DOHH2 (cell line): Measurements from ENCODE around the gene MARVELD1.
"Not testable (repeated sequence)": the region's sequence is repeated elsewhere in the genome, so short reads cannot be mapped to it uniquely, and the experiment has no call there.

ENCODE experiments used
- H3F3A ChIP-seq: fragments of 200-600 bp; sonication (generic), shearing (Covaris generic); 2 replicates; pipeline ENCODE4 v1.6.0; 2016; ENCODE audit warnings: antibody characterized with exemption, mild to moderate bottlenecking; ENCODE audit not compliant: control insufficient read depth, insufficient read depth
- H3K27ac ChIP-seq: fragments of 200-600 bp; sonication (generic); 2 replicates; pipeline ENCODE4 v1.5.1; 2014; ENCODE audit warnings: low read depth, mild to moderate bottlenecking, low read length, moderate library complexity
- H3K27me3 ChIP-seq: fragments of 200-600 bp; sonication (generic); 2 replicates; pipeline ENCODE4 v1.6.1; 2014; ENCODE audit warnings: mild to moderate bottlenecking, low read length, mixed read lengths; ENCODE audit not compliant: control insufficient read depth
- H3K36me3 ChIP-seq: fragments of 200-600 bp; sonication (generic); 2 replicates; pipeline ENCODE4 v1.6.1; 2014; ENCODE audit warnings: mild to moderate bottlenecking, low read length, moderate library complexity, mixed read lengths; ENCODE audit not compliant: control insufficient read depth
- H3K4me1 ChIP-seq: fragments of 200-600 bp; sonication (generic); 2 replicates; pipeline ENCODE4 v1.6.1; 2014; ENCODE audit warnings: mild to moderate bottlenecking, low read length, mixed read lengths; ENCODE audit not compliant: control insufficient read depth
- H3K4me2 ChIP-seq: fragments of 200-600 bp; sonication (generic); 2 replicates; pipeline ENCODE4 v1.6.0; 2014; ENCODE audit warnings: mild to moderate bottlenecking, low read length, moderate library complexity
- H3K4me3 ChIP-seq: fragments of 200-600 bp; sonication (generic); 2 replicates; pipeline ENCODE4 v1.5.1; 2014; ENCODE audit warnings: mild to moderate bottlenecking, low read length, mixed read lengths
- H3K79me2 ChIP-seq: fragments of 200-600 bp; sonication (generic); 2 replicates; pipeline ENCODE4 v1.6.1; 2014; ENCODE audit warnings: mild to moderate bottlenecking, low read length, mixed read lengths; ENCODE audit not compliant: control insufficient read depth
- H3K9me2 ChIP-seq: fragments of 200-600 bp; sonication (generic); replicated peaks from 2 replicates; pipeline ENCODE4 v1.6.1; 2014; ENCODE audit warnings: mild to moderate bottlenecking, low read length, mixed read lengths; ENCODE audit not compliant: control insufficient read depth
- H3K9me3 ChIP-seq: fragments of 200-600 bp; sonication (generic); 2 replicates; pipeline ENCODE4 v1.6.1; 2014; ENCODE audit warnings: antibody characterized with exemption, low read length, mixed read lengths; ENCODE audit not compliant: control insufficient read depth, insufficient read depth
- H4K20me1 ChIP-seq: fragments of 200-600 bp; sonication (generic); 2 replicates; pipeline ENCODE4 v1.6.0; 2014; ENCODE audit warnings: low read depth, mild to moderate bottlenecking, antibody characterized with exemption, low read length, moderate library complexity; ENCODE audit not compliant: control insufficient read depth, insufficient read depth
- EZH2phosphoT487 ChIP-seq: fragments of 200-600 bp; sonication (generic); IDR thresholded peaks from 2 replicates; pipeline ENCODE4 v1.6.1; 2017; ENCODE audit warnings: borderline replicate concordance, mild to moderate bottlenecking, antibody characterized with exemption, low read length, moderate library complexity, mixed read lengths
- TF ChIP-seq, protein P1 (sequence below): fragments of 200-600 bp; sonication (generic); IDR thresholded peaks from one replicate; pipeline ENCODE4 v1.5.1; 2014; ENCODE audit warnings: antibody characterized with exemption, mild to moderate bottlenecking, low read depth, low read length; ENCODE audit not compliant: poor library complexity, severe bottlenecking

The MARVELD1 gene

DNA sequence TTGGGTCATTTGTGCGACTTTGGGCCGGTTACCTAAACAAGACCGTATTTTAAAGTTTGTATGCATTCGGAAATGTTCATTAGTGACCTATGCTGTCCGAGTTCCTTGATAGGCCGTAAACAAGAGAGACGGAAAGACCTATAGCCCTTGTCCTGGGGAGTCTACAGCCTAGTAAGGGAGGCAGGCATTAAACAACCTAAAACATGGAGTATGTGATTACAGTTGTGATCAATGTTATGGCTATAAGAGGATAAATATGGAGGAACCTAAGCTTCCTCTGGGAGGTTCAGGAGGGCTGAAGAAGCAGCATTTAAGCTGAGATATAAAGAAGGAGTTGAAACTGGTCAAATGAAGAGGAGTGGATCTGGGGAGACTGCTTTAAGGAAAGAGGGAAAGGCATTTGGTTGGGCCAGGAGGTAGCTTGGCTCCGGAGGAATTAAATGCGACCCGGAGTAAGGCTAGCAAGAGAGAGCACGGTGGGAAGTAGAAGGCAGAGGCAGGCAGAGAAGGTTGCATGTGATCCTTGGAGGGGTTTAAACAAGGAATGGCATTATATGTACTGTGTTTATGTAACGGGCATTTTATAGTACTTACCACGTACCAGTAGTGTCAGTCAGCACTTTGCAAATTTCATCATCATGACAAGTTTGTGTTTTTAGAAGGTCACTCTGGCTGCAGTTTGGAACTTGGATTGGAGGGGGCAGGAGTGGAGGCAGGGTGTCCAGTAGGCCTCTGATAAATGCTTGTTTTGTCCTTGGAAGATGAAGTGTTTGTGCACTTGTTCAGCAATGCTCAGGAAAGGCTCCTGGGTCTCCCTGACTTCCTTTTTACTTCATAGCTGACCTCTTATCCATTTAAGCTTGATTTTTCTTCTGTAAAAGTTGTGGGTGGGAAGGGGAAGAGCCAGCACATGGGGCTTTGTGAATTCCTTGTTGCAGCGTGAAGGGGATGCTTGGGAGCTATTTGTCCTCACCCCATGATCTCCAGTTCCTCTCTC, 25.4 kb upstream of the MARVELD1 start:
- H3K4me3 ChIP-seq: peak overlapping the region; percentile 86
- H3K27ac ChIP-seq: no peak overlapping the region

DNA sequence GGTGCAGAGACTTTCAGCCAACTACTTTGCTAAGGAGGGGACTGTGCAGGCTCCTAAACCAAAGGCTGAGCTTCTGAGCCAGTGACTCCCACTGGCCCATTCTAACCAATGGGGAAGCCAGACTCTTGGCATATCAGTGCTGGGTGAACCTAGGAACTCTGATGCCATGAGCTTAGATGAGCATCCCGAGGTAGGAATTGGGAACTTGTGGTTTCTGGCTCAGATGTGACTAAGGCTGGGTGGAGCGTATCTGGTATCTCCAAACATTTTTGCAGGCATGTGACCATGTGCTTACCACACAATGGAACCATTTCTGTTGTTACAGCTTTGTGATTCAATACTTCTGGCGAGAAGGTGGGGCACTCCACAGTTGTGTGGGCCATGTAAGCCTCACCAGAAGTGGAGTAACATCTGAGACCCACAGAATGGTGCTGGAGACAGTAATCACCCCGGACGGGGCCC, 23.9 kb upstream of the MARVELD1 start:
- no peak overlapping the region for H3K4me3 ChIP-seq
- no peaks in the 10 kb centered on the region for H3K36me3 ChIP-seq
- H3F3A ChIP-seq: peaks cover 2% of the 10 kb centered on the region; the same call in 1 of the 2 replicates
- H3K27ac ChIP-seq: no peak overlapping the region
- H3K79me2 ChIP-seq: no peaks in the 10 kb centered on the region
- H3K4me1 ChIP-seq: peaks cover 16% of the 10 kb centered on the region
- no peak for TF ChIP-seq EZH2phosphoT487
- TF ChIP-seq, protein P1, sequence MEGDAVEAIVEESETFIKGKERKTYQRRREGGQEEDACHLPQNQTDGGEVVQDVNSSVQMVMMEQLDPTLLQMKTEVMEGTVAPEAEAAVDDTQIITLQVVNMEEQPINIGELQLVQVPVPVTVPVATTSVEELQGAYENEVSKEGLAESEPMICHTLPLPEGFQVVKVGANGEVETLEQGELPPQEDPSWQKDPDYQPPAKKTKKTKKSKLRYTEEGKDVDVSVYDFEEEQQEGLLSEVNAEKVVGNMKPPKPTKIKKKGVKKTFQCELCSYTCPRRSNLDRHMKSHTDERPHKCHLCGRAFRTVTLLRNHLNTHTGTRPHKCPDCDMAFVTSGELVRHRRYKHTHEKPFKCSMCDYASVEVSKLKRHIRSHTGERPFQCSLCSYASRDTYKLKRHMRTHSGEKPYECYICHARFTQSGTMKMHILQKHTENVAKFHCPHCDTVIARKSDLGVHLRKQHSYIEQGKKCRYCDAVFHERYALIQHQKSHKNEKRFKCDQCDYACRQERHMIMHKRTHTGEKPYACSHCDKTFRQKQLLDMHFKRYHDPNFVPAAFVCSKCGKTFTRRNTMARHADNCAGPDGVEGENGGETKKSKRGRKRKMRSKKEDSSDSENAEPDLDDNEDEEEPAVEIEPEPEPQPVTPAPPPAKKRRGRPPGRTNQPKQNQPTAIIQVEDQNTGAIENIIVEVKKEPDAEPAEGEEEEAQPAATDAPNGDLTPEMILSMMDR: no peak
- H3K9me3 ChIP-seq: no peaks in the 10 kb centered on the region
- H3K4me2 ChIP-seq: no peak overlapping the region
- 0 out of 2 replicates have a peak, but pooled peaks cover 2% of the 10 kb centered on the region for H3K27me3 ChIP-seq
- H3K9me2 ChIP-seq: no peaks in the 10 kb centered on the region
- H4K20me1 ChIP-seq: no peaks in the 10 kb centered on the region

More for the DNA sequence above, 25.4 kb upstream of the MARVELD1 start:
- Histone ChIP-seq H3K9me3 (no peaks in the 10 kb centered on the region), H3K4me1 (peaks cover 16% of the 10 kb centered on the region), H4K20me1 (no peaks in the 10 kb centered on the region), H3F3A (peaks cover 2% of the 10 kb centered on the region; the same call in 1 of the 2 replicates), H3K9me2 (no peaks in the 10 kb centered on the region), H3K4me2 (peak overlapping the region; percentile 92), H3K36me3 (no peaks in the 10 kb centered on the region), H3K79me2 (no peaks in the 10 kb centered on the region), H3K27me3 (no peaks in the 10 kb centered on the region)
- TF ChIP-seq EZH2phosphoT487: no peak
- TF ChIP-seq, protein P1: no peak

DNA sequence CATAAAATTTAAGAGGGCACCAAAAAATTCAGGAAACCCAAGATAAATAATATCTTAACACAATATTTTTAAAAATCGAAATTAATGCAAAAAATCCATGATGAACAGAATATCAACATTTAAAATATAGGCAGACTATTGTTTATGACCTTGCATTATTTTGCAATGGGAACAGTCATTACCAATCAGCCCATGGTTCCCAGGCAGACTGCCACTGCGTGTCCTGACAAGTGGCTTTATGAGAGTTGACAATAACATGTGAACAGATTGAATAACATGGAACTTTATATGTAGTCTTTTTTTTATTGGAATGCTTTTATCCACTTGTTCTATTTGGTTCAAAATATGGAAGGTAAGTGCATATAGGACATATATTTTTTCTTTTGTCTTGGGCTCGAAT, 23.4 kb upstream of the MARVELD1 start:
- no peak for TF ChIP-seq EZH2phosphoT487
- TF ChIP-seq, protein P1: no peak
- Histone ChIP-seq H3F3A (peaks cover 2% of the 10 kb centered on the region; the same call in 1 of the 2 replicates), H3K36me3 (no peaks in the 10 kb centered on the region), H4K20me1 (no peaks in the 10 kb centered on the region), H3K27ac (no peak overlapping the region), H3K9me2 (no peaks in the 10 kb centered on the region), H3K79me2 (no peaks in the 10 kb centered on the region), H3K4me1 (peaks cover 16% of the 10 kb centered on the region), H3K27me3 (0 out of 2 replicates have a peak, but pooled peaks cover 2% of the 10 kb centered on the region), H3K4me3 (no peak overlapping the region), H3K9me3 (no peaks in the 10 kb centered on the region), H3K4me2 (no peak overlapping the region)

DNA sequence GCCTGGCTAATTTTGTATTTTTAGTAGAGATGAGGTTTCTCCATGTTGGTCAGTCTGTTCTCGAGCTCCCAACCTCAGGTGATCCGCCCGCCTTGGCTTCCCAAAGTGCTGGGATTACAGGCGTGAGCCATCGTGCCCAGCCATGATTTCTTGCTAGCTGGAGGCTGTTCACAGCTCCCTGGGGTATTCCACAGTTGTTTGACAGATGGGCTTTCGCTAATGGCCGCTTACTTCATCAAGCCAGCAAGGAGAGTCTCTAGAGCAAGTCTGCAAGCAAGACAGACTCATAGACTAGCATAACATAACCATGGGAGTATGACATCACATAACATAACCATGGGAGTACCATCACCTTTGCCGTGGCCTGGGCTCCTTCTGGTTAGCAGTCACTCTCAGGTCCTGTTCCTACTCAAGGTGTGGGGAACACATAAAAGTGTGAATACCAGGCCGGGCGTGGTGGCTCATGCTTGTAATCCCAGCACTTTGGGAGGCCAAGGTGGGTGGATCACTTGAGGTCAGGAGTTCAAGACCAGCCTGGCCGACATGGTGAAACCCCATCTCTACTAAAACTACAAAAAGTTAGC, 15.4 kb upstream of the MARVELD1 start:
- not testable (repeated sequence) for H3K79me2 ChIP-seq, H4K20me1 ChIP-seq, H3K36me3 ChIP-seq, H3K27ac ChIP-seq, H3K9me2 ChIP-seq, H3F3A ChIP-seq, H3K9me3 ChIP-seq, H3K4me3 ChIP-seq, H3K4me2 ChIP-seq, H3K27me3 ChIP-seq, H3K4me1 ChIP-seq
